GM23338 (cell line): Measurements from ENCODE around the gene PDE4D. TPM values are rescaled to one million over a fixed set of nuclear protein-coding genes. Genes with fewer than 3 reads are reported as not detected.

ENCODE experiments used
- ATAC-seq: fragments of 200-7000 bp; cut with Tn5 transposase; 3 replicates; pipeline ENCODE4 v1.9.1; 2020
- DNase-seq: peaks from one replicate; pipeline ENCODE4 v3.0.0-alpha.2; 2015; ENCODE audit warnings: low spot score
- H2AFZ ChIP-seq: fragments of 200-600 bp; sonication (generic); 2 replicates; pipeline ENCODE4 v1.8.0; 2016; ENCODE audit warnings: antibody characterized with exemption, mild to moderate bottlenecking, moderate library complexity
- H3F3A ChIP-seq: fragments of 200-600 bp; sonication (generic); replicated peaks from 2 replicates; pipeline ENCODE4 v1.8.0; 2017; ENCODE audit warnings: antibody characterized with exemption, mixed run types, low read depth
- H3K27ac ChIP-seq: fragments of 200-600 bp; sonication (generic); 2 replicates; pipeline ENCODE4 v1.6.1; 2016; ENCODE audit warnings: low read depth
- H3K27me3 ChIP-seq: fragments of 200-600 bp; sonication (generic); 2 replicates; pipeline ENCODE4 v1.8.0; 2016; ENCODE audit warnings: mild to moderate bottlenecking, mixed run types, moderate library complexity; ENCODE audit not compliant: insufficient read depth
- H3K36me3 ChIP-seq: fragments of 200-600 bp; sonication (generic); 2 replicates; pipeline ENCODE4 v1.8.0; 2016; ENCODE audit warnings: mild to moderate bottlenecking; ENCODE audit not compliant: insufficient read depth
- H3K4me1 ChIP-seq: fragments of 200-600 bp; sonication (generic); 2 replicates; pipeline ENCODE4 v1.8.0; 2016; ENCODE audit warnings: mild to moderate bottlenecking, moderate library complexity; ENCODE audit not compliant: insufficient read depth
- H3K4me2 ChIP-seq: fragments of 200-600 bp; sonication (generic); 2 replicates; pipeline ENCODE4 v1.7.1; 2017; ENCODE audit warnings: mixed run types
- H3K4me3 ChIP-seq: fragments of 200-600 bp; sonication (generic); 2 replicates; pipeline ENCODE4 v1.6.1; 2016; ENCODE audit warnings: mixed run types
- H3K79me2 ChIP-seq: fragments of 200-600 bp; sonication (generic); replicated peaks from 2 replicates; pipeline ENCODE4 v1.8.0; 2017; ENCODE audit warnings: mild to moderate bottlenecking; ENCODE audit not compliant: insufficient read depth
- H3K9me2 ChIP-seq: fragments of 200-600 bp; sonication (generic); 2 replicates; pipeline ENCODE4 v1.8.0; 2017; ENCODE audit not compliant: insufficient read depth
- H4K20me1 ChIP-seq: fragments of 200-600 bp; sonication (generic); replicated peaks from 2 replicates; pipeline ENCODE4 v1.8.0; 2017; ENCODE audit warnings: mild to moderate bottlenecking; ENCODE audit not compliant: insufficient read depth
- H3K27ac Mint-ChIP-seq: 2 replicates; pipeline ENCODE4 v1.8.0; 2020; ENCODE audit warnings: inconsistent platforms, mild to moderate bottlenecking, moderate library complexity, mixed read lengths
- H3K27me3 Mint-ChIP-seq: 3 replicates; pipeline ENCODE4 v1.8.0; 2022; ENCODE audit warnings: low read depth, mild to moderate bottlenecking, moderate library complexity, mixed read lengths, inconsistent platforms; ENCODE audit not compliant: insufficient read depth, poor library complexity
- H3K36me3 Mint-ChIP-seq: 3 replicates; pipeline ENCODE4 v1.8.0; 2021; ENCODE audit warnings: low read depth, mild to moderate bottlenecking, inconsistent platforms, moderate library complexity, mixed read lengths
- H3K4me1 Mint-ChIP-seq: 3 replicates; pipeline ENCODE4 v1.8.0; 2020; ENCODE audit warnings: mild to moderate bottlenecking, inconsistent platforms, mixed read lengths
- H3K4me3 Mint-ChIP-seq: 3 replicates; pipeline ENCODE4 v1.8.0; 2021; ENCODE audit warnings: moderate library complexity, mild to moderate bottlenecking, inconsistent platforms, mixed read lengths
- H3K9me3 Mint-ChIP-seq: 3 replicates; pipeline ENCODE4 v1.8.0; 2020; ENCODE audit warnings: moderate library complexity, mild to moderate bottlenecking, inconsistent platforms, mixed read lengths
- CREB1 ChIP-seq: fragments of 250-450 bp; sonication (Bioruptor Pico); IDR thresholded peaks from 2 replicates; pipeline ENCODE4 v1.5.0; 2020; ENCODE audit warnings: low read depth, mild to moderate bottlenecking, moderate library complexity
- EZH2 ChIP-seq: fragments of 200-600 bp; sonication (generic); IDR thresholded peaks from one replicate; pipeline ENCODE4 v1.8.0; 2017; ENCODE audit warnings: antibody characterized with exemption, mild to moderate bottlenecking, low read depth; ENCODE audit not compliant: unreplicated experiment
- JUNB ChIP-seq: IDR thresholded peaks from one replicate; pipeline ENCODE4 v1.6.1; 2016; ENCODE audit warnings: antibody characterized with exemption; ENCODE audit not compliant: unreplicated experiment
- POLR2AphosphoS5 ChIP-seq: IDR thresholded peaks from 2 replicates; pipeline ENCODE4 v1.6.1; 2016; ENCODE audit warnings: antibody characterized with exemption, low read depth
- STAT1 ChIP-seq: IDR thresholded peaks from one replicate; pipeline ENCODE4 v1.6.1; 2016; ENCODE audit warnings: antibody characterized with exemption; ENCODE audit not compliant: unreplicated experiment
- ZNF114 ChIP-seq: fragments of 250-450 bp; sonication (Bioruptor Pico); IDR thresholded peaks from 2 replicates; pipeline ENCODE4 v1.5.0; 2020; ENCODE audit warnings: mild to moderate bottlenecking, moderate library complexity
- ZNF331 ChIP-seq: fragments of 250-450 bp; sonication (Bioruptor Pico); IDR thresholded peaks from 2 replicates; pipeline ENCODE4 v1.5.0; 2020; ENCODE audit warnings: low read depth, mild to moderate bottlenecking, moderate library complexity
- polyA plus RNA-seq: library from polyadenylated mRNA; unstranded; fragments of >200 nt; fragmentation: Nextera tagmentation; extraction: Ambion mirVana; gene quantifications from 2 replicates; pipeline ENCODE4 v1.2.1, GENCODE V29; 2016
- total RNA-seq: library from RNA; depleted of rRNA; stranded (reverse); fragments of >200 nt; shearing (Covaris generic); gene quantifications from 2 replicates; pipeline ENCODE4 v1.2.3, GENCODE V29; 2014
- TF ChIP-seq, protein P1 (sequence below): fragments of 250-450 bp; sonication (Bioruptor Pico); IDR thresholded peaks from 2 replicates; pipeline ENCODE4 v1.5.0; 2020; ENCODE audit warnings: mild to moderate bottlenecking, moderate library complexity

Gene PDE4D
- total and polyA plus RNA-seq, 2 experiments from 2014 or later, result 2.1 to 4.7 TPM

DNA sequence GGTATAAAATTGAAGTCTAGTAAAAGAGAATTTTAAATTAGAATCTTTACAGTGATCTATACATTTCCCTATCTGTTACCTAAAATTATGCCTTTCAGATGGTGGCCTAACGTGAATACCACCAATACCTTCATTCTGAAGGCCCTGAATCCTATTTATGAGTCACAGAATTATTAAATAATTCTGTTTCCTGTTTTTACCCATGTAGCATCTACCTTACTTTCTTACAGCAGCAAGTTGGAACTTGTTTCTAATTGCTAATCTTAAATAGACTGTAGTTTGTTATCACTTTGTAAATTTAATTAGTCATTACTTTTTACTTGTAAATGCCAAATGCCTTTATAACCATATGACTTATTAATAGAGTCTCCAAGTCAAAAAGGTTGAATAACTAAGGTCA is 135.0 kb downstream of the PDE4D start:
- Histone ChIP-seq H3K4me1 (no peaks in the 10 kb centered on the region; the same call in 1 of the 2 replicates), H3K27ac (no peak overlapping the region), H3K27me3 (no peaks in the 10 kb centered on the region), H3K4me2 (no peak overlapping the region), H3F3A (no peaks in the 10 kb centered on the region), H4K20me1 (no peaks in the 10 kb centered on the region), H2AFZ (no peak overlapping the region), H3K9me2 (no peaks in the 10 kb centered on the region), H3K79me2 (no peaks in the 10 kb centered on the region), H3K36me3 (no peaks in the 10 kb centered on the region), H3K4me3 (no peak overlapping the region)
- no peaks in the 10 kb centered on the region for H3K27me3 Mint-ChIP-seq
- DNase-seq, result no peak
- H3K4me1 Mint-ChIP-seq, result peaks cover 9% of the 10 kb centered on the region; the same call in 2 of the 3 replicates
- no peak for ATAC-seq
- no peak for TF ChIP-seq ZNF114
- TF ChIP-seq JUNB, result no peak
- no peak for TF ChIP-seq CREB1
- TF ChIP-seq POLR2AphosphoS5, result no peak
- TF ChIP-seq EZH2, result no peak
- TF ChIP-seq, protein P1, sequence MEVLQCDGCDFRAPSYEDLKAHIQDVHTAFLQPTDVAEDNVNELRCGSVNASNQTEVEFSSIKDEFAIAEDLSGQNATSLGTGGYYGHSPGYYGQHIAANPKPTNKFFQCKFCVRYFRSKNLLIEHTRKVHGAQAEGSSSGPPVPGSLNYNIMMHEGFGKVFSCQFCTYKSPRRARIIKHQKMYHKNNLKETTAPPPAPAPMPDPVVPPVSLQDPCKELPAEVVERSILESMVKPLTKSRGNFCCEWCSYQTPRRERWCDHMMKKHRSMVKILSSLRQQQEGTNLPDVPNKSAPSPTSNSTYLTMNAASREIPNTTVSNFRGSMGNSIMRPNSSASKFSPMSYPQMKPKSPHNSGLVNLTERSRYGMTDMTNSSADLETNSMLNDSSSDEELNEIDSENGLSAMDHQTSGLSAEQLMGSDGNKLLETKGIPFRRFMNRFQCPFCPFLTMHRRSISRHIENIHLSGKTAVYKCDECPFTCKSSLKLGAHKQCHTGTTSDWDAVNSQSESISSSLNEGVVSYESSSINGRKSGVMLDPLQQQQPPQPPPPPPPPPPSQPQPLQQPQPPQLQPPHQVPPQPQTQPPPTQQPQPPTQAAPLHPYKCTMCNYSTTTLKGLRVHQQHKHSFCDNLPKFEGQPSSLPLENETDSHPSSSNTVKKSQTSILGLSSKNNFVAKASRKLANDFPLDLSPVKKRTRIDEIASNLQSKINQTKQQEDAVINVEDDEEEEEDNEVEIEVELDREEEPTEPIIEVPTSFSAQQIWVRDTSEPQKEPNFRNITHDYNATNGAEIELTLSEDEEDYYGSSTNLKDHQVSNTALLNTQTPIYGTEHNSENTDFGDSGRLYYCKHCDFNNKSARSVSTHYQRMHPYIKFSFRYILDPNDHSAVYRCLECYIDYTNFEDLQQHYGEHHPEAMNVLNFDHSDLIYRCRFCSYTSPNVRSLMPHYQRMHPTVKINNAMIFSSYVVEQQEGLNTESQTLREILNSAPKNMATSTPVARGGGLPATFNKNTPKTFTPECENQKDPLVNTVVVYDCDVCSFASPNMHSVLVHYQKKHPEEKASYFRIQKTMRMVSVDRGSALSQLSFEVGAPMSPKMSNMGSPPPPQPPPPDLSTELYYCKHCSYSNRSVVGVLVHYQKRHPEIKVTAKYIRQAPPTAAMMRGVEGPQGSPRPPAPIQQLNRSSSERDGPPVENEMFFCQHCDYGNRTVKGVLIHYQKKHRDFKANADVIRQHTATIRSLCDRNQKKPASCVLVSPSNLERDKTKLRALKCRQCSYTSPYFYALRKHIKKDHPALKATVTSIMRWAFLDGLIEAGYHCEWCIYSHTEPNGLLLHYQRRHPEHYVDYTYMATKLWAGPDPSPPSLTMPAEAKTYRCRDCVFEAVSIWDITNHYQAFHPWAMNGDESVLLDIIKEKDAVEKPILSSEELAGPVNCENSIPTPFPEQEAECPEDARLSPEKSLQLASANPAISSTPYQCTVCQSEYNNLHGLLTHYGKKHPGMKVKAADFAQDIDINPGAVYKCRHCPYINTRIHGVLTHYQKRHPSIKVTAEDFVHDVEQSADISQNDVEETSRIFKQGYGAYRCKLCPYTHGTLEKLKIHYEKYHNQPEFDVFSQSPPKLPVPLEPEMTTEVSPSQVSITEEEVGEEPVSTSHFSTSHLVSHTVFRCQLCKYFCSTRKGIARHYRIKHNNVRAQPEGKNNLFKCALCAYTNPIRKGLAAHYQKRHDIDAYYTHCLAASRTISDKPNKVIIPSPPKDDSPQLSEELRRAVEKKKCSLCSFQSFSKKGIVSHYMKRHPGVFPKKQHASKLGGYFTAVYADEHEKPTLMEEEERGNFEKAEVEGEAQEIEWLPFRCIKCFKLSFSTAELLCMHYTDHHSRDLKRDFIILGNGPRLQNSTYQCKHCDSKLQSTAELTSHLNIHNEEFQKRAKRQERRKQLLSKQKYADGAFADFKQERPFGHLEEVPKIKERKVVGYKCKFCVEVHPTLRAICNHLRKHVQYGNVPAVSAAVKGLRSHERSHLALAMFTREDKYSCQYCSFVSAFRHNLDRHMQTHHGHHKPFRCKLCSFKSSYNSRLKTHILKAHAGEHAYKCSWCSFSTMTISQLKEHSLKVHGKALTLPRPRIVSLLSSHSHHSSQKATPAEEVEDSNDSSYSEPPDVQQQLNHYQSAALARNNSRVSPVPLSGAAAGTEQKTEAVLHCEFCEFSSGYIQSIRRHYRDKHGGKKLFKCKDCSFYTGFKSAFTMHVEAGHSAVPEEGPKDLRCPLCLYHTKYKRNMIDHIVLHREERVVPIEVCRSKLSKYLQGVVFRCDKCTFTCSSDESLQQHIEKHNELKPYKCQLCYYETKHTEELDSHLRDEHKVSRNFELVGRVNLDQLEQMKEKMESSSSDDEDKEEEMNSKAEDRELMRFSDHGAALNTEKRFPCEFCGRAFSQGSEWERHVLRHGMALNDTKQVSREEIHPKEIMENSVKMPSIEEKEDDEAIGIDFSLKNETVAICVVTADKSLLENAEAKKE (CRISPR knock-in tag), result no peak
- TF ChIP-seq ZNF331 (CRISPR knock-in tag), result no peak
- no peaks in the 10 kb centered on the region for H3K9me3 Mint-ChIP-seq
- H3K36me3 Mint-ChIP-seq, result no peaks in the 10 kb centered on the region
- H3K27ac Mint-ChIP-seq, result no peak overlapping the region
- no peak overlapping the region for H3K4me3 Mint-ChIP-seq

DNA sequence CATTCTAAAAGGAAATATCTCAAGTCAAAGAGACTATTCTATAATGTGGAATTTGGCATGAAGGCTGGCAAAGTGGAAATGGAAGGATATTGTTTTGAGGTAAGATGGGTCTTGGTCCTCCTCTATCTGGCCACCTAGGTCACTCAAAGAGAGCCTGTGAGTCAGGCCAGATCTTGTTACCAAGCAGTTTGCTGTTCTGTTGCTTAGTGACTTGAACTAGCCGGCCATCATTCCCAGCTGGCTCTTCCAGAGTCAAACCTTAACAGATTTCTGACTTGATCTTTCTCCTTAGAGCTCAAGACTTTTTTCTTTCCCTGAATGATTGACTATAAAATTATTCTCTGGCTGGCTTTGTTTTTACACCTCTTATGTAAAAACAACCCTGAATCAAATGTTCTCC is 136.1 kb downstream of the PDE4D start:
- Histone ChIP-seq H3K4me1 (no peaks in the 10 kb centered on the region; the same call in 1 of the 2 replicates), H3K36me3 (no peaks in the 10 kb centered on the region), H3K9me2 (no peaks in the 10 kb centered on the region), H4K20me1 (no peaks in the 10 kb centered on the region), H3K27ac (no peak overlapping the region), H3K79me2 (no peaks in the 10 kb centered on the region), H3F3A (no peaks in the 10 kb centered on the region), H3K4me3 (no peak overlapping the region), H3K4me2 (no peak overlapping the region), H3K27me3 (no peaks in the 10 kb centered on the region), H2AFZ (no peak overlapping the region)
- DNase-seq (peak; percentile 23), ATAC-seq (no peak)
- H3K9me3 Mint-ChIP-seq, result no peaks in the 10 kb centered on the region
- peaks cover 9% of the 10 kb centered on the region; the same call in 2 of the 3 replicates for H3K4me1 Mint-ChIP-seq
- no peak overlapping the region for H3K4me3 Mint-ChIP-seq
- H3K27ac Mint-ChIP-seq, result no peak overlapping the region
- H3K27me3 Mint-ChIP-seq, result no peaks in the 10 kb centered on the region
- TF ChIP-seq ZNF331 (CRISPR knock-in tag) (no peak), STAT1 (no peak)
- H3K36me3 Mint-ChIP-seq, result no peaks in the 10 kb centered on the region
